ENCODE results near the gene VPREB1.
"Not testable (repeated sequence)": the region's sequence is repeated elsewhere in the genome, so short reads cannot be mapped to it uniquely, and the experiment has no call there.

Gene VPREB1, protein sequence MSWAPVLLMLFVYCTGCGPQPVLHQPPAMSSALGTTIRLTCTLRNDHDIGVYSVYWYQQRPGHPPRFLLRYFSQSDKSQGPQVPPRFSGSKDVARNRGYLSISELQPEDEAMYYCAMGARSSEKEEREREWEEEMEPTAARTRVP

DNA sequence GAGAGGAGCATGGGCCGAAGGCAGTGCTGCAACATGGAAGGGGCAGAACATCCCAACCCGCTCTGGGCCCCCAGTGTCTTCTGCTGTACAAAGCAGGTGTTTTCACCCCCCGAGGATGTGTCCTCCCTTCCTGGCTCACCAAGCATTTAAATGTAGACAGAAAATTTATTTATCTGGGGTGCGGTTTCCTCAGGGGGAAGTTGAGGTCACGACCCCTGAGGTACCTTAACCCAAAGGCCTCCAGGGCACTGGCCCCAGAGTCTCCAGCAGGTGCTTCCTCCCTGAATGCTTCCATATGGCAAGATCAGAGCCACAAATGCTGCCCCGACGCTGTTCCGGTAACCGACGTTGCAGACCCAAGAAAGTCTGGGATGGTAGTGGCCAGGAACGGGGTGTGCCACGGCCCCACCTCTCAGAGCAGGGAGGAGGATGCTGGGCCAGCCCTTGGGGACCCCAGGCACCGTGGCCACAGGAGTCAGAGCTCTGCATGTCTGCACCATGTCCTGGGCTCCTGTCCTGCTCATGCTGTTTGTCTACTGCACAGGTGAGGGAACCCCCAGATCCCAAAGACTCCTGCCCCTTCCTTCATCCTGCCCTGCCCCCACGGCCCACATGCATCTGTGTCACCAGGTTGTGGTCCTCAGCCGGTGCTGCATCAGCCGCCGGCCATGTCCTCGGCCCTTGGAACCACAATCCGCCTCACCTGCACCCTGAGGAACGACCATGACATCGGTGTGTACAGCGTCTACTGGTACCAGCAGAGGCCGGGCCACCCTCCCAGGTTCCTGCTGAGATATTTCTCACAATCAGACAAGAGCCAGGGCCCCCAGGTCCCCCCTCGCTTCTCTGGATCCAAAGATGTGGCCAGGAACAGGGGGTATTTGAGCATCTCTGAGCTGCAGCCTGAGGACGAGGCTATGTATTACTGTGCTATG is at the start of gene VPREB1:
Gene VPREB1 (plus strand): TSS at position 471 of the 935 bp plus-strand sequence. CDS start 28 bp downstream, at position 499.
- no peak for DNase-seq (ENCODE audit: low read depth)

DNA sequence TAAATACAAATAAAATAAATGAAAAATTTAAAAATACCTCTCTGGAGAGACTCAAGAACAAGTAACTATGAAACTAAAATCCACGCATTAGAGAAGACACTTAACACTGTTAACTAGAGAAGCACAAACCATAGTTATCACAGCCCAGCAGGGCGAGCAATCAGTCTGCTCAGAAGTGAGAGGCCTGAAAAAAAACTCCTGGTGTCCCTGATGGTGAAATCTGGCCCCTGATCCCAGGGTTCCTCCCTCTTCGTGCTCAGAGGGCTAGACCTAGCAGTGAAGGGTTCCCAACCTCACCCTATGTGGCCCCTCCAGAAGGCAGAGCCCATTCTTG is 49.7 kb upstream of the VPREB1 start:
- no peak for DNase-seq (ENCODE audit: low read depth)

DNA sequence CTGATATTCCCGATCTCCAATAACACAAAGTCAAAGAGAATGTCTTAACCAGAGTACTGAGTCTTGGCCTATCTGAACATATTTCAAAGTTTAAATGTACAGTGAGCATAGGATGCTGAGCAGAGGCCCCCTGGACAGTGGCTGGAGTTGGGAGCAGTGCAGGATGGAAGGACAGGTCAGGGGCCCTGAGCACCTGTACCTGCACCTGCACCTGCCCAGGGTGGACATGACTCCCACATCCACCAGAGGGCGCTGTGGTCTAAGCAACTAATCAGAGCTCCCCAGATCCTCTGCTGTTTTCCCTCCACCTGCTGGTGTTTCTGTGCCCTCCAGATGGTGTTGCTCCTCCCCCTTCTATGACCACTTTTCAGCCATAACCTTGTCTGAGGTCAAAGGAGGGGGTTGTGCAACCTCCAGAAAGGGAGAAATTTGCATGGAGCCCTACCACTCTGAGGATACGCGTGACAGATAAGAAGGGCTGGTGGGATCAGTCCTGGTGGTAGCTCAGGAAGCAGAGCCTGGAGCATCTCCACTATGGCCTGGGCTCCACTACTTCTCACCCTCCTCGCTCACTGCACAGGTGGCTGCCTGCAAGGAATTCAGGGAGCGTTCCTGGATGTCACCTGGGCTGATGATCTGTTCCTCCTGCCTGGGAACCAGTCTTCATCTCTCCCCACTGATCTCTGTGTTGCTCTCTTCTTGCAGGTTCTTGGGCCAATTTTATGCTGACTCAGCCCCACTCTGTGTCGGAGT is 49.1 kb upstream of the VPREB1 start:
- DNase-seq (ENCODE audit: low read depth) = peak; percentile 71

DNA sequence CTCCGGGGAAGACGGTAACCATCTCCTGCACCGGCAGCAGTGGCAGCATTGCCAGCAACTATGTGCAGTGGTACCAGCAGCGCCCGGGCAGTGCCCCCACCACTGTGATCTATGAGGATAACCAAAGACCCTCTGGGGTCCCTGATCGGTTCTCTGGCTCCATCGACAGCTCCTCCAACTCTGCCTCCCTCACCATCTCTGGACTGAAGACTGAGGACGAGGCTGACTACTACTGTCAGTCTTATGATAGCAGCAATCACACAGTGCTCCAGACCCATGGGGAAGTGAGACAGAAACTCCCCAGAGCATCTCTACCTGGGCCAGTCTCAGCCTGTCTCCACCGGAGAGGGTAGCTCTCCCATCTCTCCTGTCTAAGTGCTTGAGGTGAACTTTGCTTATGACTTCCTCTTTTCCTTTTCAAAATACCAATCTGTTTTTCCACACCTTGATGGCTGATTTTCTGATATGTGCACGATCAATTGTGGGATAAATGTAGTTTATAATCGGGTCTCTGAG is 48.5 kb upstream of the VPREB1 start:
- no peak for DNase-seq (ENCODE audit: low read depth)

DNA sequence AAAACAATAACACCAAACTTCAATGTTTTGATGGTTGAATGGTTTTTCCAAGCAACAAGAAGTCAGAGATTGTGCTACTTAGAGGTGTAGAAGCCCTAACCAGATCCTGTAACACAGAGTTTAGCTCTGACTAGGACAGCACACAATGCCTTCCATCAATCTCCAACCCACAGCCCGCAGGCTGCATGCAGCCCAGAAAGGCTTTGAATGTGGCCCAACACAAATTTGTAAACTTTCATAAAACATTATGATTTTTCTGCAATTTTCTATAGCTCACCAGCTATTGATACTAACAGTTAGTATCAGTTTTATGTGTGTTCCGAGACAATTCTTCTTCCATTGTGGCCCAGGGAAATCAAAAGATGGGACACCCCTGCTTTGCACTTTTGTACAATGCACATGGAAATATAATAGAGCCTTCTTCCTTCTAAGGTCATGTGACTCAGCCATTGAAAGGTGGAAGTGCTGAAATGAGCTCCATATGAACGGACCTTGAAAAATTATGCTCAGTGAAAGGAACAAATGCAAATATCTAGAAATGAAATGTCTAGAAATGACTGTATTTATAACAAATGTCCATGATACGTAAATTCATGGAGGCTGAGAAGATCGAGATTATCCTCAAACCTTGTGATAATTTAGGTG is 47.6 kb upstream of the VPREB1 start:
- no peak for DNase-seq (ENCODE audit: low read depth)

DNA sequence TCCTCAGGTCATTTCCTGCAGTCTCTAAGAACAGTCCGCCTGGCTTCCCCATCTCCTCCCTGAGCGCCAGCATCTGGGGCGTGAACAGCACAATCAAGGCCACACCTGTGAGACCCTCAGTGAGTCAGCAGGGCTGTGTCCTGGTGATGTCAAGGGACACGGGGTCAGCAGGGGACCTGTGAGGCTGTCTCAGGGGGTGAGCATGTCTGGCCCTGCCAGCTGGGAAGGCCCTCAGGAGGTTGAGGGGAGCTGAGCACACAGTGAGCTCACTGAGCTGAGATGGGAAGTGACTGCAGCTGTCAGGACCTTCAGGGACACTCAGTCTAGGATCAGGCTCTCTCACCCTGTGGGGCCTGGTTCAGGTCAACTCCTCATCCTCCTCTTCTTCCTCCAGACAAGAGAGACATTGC is 46.6 kb upstream of the VPREB1 start:
- no peak for DNase-seq (ENCODE audit: low read depth)

DNA sequence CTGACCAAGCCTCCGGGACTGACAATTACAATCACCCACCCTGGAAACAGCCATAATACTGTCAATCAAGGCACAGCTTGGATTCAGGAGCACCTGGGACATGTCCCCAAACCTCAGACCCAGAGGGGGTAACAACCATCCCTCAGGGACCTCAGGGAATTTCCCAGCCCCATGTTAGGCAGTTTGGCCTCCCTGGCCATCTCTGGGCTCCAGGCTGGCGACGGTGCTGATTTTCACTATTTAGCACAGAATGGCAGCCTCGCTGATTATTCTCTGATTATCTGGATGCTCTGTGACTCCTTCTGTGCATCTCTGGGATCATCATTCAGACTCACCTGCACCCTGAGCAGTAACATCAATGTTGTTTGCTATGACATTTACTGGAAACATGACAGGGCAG is 45.8 kb upstream of the VPREB1 start:
- DNase-seq (ENCODE audit: low read depth) = no peak

DNA sequence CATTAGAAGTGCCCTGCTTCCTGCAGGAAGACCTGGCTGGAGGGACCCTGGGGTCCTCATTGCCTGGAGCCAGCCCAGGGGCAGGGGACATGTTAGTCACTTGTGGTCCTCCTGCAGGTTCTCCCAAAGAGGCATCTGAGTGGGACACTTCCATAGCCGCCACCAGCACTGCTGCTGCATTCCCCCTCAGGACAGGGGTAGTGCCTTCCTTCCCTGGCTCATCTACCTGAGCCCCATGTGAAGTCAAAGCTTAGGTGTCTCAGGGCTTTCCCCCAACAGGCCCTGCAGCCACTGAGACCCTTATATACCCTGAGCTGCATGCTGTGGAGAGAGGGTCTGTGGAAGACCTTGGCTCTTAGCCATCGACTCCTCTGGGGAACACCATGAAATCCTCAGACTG is 45.0 kb upstream of the VPREB1 start:
- DNase-seq (ENCODE audit: low read depth) = no peak

DNA sequence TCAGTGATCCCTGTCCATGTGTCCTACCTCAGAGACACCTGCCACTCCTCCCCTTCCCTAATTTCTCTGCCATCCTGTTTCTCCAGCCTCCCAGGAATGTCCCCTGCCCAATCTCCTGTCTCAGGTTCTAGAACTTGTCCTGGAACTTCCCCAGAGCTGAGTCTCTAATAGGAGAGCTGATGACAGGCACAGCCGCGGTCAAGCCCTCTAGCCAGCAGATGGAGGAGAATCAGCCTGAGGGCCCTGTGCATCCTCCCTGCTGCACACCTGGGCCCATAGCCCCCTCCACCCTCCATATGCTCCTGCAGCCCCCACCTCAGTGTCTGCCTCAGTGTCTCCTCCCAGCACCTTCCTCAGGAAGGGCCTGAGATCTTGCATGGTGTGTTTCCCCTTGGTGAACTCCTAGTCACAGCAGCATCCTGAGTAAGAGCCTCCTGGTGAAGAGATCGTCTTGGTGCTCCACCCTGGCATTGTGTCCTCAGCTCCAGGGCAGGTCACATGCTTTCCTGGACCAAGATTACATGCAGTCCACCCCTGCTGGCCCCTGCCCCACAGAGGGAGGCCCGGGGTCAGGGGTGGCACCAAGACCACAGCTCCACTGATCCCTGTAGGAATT is 43.9 kb upstream of the VPREB1 start:
- DNase-seq (ENCODE audit: low read depth) = no peak

DNA sequence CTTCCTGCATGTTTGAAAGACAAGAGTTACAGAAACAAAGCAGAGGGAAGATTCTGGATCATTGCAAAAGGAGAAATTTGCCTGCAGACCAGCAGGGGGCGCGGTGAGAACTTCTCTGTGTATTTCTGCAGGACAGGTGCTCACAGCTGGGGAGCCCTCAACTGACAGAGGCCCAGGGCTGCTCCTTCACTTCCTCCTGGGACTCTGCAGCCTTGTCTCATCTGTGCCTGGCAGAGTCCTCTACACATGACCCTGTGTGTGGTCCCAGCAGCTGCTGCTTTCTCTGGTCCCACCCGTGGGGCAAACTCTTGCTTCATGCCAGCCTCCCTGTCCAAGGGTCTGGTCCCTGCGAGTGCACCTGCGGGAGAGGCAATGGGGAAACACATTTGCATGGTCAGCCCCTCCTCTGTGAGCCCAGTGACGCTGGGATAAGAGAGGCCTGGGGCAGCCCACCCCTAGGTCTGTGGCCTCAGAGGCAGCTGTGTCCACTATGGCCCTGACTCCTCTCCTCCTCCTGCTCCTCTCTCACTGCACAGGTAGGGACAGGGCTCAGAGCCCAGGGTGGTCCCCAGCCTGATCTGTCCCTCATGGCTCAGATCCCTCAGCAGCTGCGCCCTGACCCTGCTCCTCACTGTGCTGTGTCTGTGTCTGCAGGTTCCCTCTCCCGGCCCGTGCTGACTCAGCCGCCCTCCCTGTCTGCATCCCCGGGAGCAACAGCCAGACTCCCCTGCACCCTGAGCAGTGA is 43.2 kb upstream of the VPREB1 start:
- DNase-seq (ENCODE audit: low read depth) = no peak

DNA sequence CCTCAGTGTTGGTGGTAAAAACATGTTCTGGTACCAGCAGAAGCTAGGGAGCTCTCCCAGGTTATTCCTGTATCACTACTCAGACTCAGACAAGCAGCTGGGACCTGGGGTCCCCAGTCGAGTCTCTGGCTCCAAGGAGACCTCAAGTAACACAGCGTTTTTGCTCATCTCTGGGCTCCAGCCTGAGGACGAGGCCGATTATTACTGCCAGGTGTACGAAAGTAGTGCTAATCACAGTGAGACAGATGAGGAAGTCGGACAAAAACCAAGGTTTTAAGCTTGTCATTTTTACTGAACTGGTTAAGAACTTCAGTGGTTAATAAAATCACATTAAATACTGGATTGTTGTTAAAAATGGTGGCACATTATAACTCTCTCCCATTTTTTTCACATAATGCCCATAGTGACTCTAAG is 42.6 kb upstream of the VPREB1 start:
- DNase-seq (ENCODE audit: low read depth) = no peak

DNA sequence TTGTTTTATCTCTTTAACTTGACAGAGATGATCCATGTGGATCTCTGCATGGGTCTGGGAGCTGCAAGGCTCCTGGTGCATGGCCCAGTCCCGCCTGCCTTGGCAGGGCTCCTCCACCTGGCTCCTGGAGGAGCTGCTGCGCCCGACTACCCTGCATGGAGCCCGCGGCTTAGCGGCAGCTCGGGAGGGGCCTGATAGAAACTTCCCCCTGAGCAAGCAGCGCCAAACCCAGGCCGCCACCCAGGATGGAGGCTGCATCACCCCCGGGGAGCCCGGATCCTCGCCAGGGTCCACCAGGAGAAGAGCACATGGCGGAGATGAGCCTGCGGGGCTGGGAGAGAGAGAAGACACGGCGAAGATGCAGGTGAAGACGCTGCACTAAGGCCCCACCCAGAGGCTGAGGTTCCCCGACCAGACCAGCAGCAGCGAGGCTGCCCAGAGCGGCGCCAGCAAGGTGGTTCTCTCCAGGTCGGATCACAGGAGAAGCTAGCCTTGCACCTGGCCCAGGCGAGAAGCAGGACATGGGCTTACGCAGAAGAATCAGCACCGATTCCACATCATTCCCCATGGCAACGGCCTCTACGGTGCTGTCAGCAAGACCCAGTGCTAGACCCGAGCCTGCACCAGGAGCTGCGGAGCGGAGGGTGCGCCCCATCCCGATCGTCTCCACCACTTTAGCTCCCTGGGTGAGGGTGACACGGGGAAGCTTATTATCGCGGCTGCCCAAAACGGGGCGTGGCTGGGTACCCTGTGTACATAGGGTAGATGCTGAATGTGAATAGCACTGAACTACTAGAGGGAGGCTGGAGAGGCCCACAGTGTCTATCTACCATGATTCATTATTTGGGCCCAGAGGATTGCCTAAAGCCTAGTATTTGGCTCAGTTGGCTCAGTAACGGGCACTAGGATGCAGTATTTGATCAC is 41.3 kb upstream of the VPREB1 start:
- DNase-seq (ENCODE audit: low read depth) = no peak

DNA sequence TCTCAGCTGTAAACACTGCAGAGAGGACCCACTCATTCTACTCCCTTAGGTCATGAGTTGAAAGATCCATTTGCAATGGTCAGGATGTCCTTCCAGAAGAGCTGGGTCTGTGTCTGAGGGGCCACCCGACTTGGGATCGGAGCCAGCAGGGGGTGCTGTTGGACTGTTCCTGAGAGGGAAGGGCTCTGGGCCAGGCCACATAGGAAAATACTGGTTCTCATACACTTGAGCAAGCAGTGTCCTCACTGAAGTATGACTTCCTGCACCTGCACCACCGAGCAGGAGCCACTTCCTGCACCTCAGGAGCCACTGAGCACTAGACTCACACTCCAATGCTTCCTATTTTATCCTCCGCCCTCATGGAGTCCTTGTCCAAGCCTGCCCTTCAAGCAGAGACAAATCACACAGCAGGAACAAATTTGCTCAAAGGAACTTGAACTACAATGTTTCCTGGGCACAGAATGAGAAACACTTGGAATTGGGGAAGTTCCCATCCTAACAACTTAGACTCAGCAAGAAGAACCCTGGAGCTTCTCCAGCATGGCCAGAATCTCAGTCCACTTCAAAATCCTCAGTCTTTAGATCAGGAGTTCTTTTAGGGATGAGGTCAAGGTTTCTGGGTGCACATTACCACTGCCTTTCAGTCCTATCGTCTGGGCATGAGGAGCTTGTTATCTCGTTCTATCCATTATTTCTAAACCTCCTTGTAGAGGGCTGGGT is 36.6 kb upstream of the VPREB1 start:
- DNase-seq (ENCODE audit: low read depth) = peak; percentile 71

DNA sequence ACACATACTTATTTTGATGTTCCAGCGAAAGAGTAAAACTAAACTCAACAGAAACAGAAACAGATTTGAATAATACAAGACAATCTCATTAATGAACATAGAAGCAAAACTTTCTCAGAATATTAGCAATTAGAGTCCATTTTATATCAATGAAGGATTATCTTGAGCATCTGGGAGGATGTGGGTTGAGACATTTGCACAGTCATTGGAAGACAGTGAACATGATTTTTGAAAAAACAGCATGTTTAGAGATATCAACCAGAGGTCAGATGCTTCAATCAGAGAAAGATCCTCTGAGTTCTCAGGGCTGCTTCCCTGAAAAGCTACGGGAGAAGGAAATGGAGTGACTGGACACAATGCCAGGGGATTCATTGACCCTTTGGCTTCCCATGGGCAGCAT is 35.9 kb upstream of the VPREB1 start:
- no peak for DNase-seq (ENCODE audit: low read depth)

DNA sequence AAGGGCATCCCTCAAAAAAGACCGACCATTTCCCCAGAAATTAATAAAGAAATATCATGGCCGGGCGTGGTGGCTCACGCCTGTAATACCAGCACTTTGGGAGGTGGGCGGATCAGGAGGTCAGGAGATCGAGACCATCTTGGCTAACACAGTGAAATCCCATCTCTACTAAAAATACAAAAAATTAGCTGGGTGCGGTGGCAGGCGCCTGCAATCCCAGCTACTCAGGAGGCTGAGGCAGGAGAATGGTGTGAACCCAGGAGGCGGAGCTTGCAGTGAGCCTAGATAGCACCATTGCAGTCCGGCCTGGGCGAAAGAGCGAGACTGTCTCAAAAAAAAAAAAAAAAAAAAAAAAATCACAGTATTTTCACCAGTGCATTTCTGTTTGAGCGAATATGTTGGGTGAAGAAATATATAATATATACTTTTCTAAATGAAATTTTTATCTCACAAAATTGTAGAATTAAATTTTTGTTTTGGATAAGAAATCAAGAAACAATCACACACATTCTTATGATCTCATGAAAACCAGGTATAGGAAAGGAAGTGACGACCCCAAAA is 35.4 kb upstream of the VPREB1 start:
- DNase-seq (ENCODE audit: low read depth) = not testable (repeated sequence)

DNA sequence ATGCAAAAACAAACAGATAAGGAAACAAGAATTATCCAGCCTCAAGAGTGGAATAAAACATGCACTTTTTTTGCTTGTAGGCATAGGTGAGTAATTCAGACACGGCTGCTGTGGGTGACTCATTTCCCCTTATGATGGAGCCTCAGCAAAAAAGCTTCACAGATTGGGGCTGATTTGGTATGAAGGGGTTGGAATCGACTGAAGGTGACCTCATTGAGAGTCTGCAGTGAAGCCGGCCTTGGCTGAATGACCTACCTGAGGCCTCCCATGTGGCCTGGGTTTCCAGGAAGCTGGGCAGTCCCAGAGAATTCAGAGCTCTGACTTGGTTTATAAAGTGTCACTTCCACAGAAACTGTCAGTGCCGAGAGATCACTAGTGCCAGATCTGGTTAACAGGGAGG is 34.2 kb upstream of the VPREB1 start:
- peak; percentile 59 for DNase-seq (ENCODE audit: low read depth)

DNA sequence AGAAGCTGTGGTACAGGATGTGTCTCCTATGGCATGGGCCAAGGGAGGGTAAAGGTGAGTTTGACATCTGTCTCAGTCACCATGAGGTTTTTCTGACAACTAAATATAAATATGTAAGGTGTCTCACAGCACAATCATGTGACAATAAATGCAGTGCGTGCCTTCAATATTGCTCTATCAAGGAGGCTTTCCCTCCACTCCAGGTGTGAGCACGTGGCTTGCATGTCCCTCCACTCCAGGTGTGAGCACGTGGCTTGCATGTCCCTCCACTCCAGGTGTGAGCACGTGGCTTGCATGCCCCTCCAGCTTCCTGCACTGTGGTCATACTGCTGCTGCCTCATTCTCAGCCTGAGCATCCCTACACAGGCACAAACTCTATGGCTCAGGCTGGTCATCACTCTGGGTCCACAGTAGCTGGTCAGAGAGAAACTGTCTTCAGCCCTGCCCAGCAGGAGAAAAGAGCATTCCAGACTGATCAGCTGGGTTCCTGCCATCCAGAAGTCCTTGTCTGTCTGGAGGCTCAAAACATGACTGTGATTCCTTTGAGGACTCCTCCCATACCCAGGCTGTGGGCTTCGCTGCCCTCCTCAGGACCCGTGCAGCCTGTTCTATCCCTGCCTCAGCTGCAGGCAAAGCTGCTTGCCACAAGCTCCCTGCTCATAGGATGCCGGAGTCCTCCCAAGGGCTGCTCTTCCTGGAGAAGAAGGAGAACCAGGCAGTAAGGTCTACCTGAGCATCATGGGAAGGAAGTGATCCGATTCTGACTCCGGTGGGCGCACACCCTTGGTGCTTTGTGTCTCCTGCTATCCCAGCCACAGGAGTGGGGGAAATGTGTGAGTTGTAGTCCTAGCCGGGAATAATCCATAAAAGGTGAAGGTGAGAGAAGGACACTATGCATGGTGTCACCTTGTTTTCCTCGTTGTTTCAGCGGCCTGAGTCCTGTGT is 33.4 kb upstream of the VPREB1 start:
- no peak for DNase-seq (ENCODE audit: low read depth)

DNA sequence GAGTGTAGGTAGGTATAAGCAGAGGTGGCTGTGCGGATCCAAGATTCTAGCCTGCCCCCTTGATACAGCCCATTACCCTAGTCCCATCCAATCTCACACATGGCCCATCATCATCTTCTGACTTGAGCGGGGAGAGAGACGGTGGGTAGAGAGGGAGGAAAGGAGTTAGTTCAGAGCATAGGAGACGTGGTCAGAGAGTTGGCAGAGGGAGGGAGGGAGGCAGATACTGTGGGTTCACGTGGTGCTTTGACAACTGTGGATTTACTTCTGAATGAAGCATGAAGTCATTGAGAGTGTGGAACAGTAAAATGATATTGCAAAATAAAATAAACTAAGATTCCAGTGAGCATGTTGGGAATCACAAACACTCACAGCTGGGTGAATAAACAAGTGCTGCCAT is 31.4 kb upstream of the VPREB1 start:
- DNase-seq (ENCODE audit: low read depth) = no peak

Measured in activated T-cell treated with anti-CD3 and anti-CD28 coated beads for 24 hours (primary cell).